ENCODE results near the gene DUOXA2. TPM values are rescaled to one million over a fixed set of nuclear protein-coding genes. Genes with fewer than 3 reads are reported as not detected.

DUOXA2 gene
- total RNA-seq, 1 experiment from 2014 or later: not detected

DNA sequence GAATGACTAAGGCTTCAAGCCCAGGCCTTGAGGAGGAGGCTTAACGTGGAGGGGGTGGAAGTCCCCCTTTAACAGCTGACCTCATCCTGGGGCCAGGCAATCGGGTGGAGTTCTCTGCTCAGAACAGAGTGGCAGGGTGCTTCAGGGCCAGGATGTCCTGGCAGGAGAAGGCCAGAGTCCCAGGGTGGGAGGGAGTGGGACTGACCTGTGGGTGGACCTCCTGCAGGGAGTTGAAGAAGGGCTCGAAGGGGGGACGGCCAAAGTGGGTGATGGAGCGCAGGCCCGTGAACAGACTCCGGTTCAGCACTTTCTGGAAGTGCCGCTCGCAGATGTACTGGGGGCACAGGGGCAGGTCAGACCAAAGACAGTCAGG is 19.8 kb upstream of the DUOXA2 start (continued):
- TF ChIP-seq, protein P1, sequence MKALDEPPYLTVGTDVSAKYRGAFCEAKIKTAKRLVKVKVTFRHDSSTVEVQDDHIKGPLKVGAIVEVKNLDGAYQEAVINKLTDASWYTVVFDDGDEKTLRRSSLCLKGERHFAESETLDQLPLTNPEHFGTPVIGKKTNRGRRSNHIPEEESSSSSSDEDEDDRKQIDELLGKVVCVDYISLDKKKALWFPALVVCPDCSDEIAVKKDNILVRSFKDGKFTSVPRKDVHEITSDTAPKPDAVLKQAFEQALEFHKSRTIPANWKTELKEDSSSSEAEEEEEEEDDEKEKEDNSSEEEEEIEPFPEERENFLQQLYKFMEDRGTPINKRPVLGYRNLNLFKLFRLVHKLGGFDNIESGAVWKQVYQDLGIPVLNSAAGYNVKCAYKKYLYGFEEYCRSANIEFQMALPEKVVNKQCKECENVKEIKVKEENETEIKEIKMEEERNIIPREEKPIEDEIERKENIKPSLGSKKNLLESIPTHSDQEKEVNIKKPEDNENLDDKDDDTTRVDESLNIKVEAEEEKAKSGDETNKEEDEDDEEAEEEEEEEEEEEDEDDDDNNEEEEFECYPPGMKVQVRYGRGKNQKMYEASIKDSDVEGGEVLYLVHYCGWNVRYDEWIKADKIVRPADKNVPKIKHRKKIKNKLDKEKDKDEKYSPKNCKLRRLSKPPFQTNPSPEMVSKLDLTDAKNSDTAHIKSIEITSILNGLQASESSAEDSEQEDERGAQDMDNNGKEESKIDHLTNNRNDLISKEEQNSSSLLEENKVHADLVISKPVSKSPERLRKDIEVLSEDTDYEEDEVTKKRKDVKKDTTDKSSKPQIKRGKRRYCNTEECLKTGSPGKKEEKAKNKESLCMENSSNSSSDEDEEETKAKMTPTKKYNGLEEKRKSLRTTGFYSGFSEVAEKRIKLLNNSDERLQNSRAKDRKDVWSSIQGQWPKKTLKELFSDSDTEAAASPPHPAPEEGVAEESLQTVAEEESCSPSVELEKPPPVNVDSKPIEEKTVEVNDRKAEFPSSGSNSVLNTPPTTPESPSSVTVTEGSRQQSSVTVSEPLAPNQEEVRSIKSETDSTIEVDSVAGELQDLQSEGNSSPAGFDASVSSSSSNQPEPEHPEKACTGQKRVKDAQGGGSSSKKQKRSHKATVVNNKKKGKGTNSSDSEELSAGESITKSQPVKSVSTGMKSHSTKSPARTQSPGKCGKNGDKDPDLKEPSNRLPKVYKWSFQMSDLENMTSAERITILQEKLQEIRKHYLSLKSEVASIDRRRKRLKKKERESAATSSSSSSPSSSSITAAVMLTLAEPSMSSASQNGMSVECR (CRISPR knock-in tag; IDR thresholded peaks at IDR 0.05; ENCODE audit: borderline replicate concordance): no peak

DNA sequence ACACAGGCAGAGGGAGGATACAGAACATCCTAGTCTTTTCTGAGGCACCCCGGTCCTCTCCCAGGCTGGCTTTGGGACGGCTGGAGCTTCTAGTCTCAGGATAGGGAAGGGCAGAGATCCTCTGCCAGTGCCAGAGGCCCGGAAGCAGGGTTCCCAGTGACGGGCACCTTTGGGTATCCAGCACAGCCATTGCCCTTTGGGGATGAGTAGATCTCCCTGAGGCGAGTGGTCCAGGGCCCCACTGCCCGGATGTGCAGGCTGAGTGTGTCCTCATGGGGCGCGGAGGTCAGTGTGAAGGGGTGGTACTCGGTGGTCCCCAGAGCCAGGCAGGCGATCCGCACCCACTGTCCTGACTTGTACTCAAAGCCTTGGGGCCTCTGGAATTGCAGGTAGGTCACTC is 18.5 kb upstream of the DUOXA2 start:
- no peaks in the 10 kb centered on the region for H3K36me3 Mint-ChIP-seq
- ATAC-seq: no peak
- no peak overlapping the region for H3K27ac Mint-ChIP-seq
- no peaks in the 10 kb centered on the region for H3K9me3 Mint-ChIP-seq
- CTCF ChIA-PET: interaction anchor here (3.3 kb wide), 1 partner anchor 22 kb away, joined by 14 read pairs; no protein-coding TSS in a partner anchor
- H3K4me1 Mint-ChIP-seq: peaks cover 5% of the 10 kb centered on the region
- POLR2A ChIA-PET: no interaction called here
- H3K4me3 Mint-ChIP-seq: no peak overlapping the region
- TF ChIP-seq JAZF1 (CRISPR knock-in tag; IDR thresholded peaks at IDR 0.05) (no peak), GABPB1 (CRISPR knock-in tag; IDR thresholded peaks at IDR 0.05) (no peak), NR1H2 (CRISPR knock-in tag; IDR thresholded peaks at IDR 0.05) (no peak), ZNF121 (CRISPR knock-in tag; IDR thresholded peaks at IDR 0.05) (no peak)
- TF ChIP-seq, protein P2, sequence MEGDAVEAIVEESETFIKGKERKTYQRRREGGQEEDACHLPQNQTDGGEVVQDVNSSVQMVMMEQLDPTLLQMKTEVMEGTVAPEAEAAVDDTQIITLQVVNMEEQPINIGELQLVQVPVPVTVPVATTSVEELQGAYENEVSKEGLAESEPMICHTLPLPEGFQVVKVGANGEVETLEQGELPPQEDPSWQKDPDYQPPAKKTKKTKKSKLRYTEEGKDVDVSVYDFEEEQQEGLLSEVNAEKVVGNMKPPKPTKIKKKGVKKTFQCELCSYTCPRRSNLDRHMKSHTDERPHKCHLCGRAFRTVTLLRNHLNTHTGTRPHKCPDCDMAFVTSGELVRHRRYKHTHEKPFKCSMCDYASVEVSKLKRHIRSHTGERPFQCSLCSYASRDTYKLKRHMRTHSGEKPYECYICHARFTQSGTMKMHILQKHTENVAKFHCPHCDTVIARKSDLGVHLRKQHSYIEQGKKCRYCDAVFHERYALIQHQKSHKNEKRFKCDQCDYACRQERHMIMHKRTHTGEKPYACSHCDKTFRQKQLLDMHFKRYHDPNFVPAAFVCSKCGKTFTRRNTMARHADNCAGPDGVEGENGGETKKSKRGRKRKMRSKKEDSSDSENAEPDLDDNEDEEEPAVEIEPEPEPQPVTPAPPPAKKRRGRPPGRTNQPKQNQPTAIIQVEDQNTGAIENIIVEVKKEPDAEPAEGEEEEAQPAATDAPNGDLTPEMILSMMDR (IDR thresholded peaks at IDR 0.05): no peak
- TF ChIP-seq, protein P3, sequence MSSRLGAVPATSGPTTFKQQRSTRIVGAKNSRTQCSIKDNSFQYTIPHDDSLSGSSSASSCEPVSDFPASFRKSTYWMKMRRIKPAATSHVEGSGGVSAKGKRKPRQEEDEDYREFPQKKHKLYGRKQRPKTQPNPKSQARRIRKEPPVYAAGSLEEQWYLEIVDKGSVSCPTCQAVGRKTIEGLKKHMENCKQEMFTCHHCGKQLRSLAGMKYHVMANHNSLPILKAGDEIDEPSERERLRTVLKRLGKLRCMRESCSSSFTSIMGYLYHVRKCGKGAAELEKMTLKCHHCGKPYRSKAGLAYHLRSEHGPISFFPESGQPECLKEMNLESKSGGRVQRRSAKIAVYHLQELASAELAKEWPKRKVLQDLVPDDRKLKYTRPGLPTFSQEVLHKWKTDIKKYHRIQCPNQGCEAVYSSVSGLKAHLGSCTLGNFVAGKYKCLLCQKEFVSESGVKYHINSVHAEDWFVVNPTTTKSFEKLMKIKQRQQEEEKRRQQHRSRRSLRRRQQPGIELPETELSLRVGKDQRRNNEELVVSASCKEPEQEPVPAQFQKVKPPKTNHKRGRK (CRISPR knock-in tag; IDR thresholded peaks at IDR 0.05; ENCODE audit: borderline replicate concordance): no peak
- TF ChIP-seq, protein P4, sequence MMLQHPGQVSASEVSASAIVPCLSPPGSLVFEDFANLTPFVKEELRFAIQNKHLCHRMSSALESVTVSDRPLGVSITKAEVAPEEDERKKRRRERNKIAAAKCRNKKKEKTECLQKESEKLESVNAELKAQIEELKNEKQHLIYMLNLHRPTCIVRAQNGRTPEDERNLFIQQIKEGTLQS (CRISPR knock-in tag; conservative IDR thresholded peaks at IDR 0.05): no peak
- TF ChIP-seq, protein P5, sequence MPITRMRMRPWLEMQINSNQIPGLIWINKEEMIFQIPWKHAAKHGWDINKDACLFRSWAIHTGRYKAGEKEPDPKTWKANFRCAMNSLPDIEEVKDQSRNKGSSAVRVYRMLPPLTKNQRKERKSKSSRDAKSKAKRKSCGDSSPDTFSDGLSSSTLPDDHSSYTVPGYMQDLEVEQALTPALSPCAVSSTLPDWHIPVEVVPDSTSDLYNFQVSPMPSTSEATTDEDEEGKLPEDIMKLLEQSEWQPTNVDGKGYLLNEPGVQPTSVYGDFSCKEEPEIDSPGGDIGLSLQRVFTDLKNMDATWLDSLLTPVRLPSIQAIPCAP (CRISPR knock-in tag; IDR thresholded peaks at IDR 0.05): no peak
- DNase-seq (ENCODE audit: low spot score): no peak
- H3K27me3 Mint-ChIP-seq (ENCODE audit: low read depth): peaks cover 17% of the 10 kb centered on the region

DNA sequence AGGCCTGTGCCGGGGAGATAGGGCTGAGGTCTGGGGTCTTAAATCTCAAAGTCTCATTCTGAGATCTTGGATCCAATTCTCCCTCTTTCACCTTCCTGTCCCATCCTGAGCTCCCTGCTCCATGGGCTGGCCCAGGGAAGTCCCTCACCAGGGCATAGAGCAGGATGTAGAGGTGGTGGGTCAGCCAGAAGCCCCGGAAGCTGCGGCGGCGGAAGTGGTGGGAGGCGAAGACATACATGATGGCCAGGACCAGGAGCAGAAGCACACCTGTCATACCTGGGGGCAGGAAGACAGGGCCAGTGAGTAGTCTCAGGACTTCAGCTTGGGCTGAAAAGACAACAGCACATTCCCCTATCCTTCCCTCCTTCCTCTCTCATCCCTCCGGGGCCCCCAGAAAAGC is 16.7 kb upstream of the DUOXA2 start:
- DNase-seq (ENCODE audit: low spot score) (no peak), ATAC-seq (no peak)
- ChIA-PET POLR2A (no interaction called here), CTCF (interaction anchor here (1.1 kb wide), 1 partner anchor 11 kb away, joined by 10 read pairs; no protein-coding TSS in a partner anchor)
- Mint-ChIP-seq H3K27ac (no peak overlapping the region), H3K27me3 (ENCODE audit: low read depth) (peaks cover 13% of the 10 kb centered on the region), H3K4me1 (peaks cover 21% of the 10 kb centered on the region), H3K4me3 (no peak overlapping the region), H3K36me3 (no peaks in the 10 kb centered on the region), H3K9me3 (no peaks in the 10 kb centered on the region)
- TF ChIP-seq, protein P6, sequence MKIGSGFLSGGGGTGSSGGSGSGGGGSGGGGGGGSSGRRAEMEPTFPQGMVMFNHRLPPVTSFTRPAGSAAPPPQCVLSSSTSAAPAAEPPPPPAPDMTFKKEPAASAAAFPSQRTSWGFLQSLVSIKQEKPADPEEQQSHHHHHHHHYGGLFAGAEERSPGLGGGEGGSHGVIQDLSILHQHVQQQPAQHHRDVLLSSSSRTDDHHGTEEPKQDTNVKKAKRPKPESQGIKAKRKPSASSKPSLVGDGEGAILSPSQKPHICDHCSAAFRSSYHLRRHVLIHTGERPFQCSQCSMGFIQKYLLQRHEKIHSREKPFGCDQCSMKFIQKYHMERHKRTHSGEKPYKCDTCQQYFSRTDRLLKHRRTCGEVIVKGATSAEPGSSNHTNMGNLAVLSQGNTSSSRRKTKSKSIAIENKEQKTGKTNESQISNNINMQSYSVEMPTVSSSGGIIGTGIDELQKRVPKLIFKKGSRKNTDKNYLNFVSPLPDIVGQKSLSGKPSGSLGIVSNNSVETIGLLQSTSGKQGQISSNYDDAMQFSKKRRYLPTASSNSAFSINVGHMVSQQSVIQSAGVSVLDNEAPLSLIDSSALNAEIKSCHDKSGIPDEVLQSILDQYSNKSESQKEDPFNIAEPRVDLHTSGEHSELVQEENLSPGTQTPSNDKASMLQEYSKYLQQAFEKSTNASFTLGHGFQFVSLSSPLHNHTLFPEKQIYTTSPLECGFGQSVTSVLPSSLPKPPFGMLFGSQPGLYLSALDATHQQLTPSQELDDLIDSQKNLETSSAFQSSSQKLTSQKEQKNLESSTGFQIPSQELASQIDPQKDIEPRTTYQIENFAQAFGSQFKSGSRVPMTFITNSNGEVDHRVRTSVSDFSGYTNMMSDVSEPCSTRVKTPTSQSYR (CRISPR knock-in tag; IDR thresholded peaks at IDR 0.05): no peak
- TF ChIP-seq, protein P7, sequence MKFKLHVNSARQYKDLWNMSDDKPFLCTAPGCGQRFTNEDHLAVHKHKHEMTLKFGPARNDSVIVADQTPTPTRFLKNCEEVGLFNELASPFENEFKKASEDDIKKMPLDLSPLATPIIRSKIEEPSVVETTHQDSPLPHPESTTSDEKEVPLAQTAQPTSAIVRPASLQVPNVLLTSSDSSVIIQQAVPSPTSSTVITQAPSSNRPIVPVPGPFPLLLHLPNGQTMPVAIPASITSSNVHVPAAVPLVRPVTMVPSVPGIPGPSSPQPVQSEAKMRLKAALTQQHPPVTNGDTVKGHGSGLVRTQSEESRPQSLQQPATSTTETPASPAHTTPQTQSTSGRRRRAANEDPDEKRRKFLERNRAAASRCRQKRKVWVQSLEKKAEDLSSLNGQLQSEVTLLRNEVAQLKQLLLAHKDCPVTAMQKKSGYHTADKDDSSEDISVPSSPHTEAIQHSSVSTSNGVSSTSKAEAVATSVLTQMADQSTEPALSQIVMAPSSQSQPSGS (CRISPR knock-in tag; IDR thresholded peaks at IDR 0.05; ENCODE audit: borderline replicate concordance, low read depth): no peak
- TF ChIP-seq, protein P8, sequence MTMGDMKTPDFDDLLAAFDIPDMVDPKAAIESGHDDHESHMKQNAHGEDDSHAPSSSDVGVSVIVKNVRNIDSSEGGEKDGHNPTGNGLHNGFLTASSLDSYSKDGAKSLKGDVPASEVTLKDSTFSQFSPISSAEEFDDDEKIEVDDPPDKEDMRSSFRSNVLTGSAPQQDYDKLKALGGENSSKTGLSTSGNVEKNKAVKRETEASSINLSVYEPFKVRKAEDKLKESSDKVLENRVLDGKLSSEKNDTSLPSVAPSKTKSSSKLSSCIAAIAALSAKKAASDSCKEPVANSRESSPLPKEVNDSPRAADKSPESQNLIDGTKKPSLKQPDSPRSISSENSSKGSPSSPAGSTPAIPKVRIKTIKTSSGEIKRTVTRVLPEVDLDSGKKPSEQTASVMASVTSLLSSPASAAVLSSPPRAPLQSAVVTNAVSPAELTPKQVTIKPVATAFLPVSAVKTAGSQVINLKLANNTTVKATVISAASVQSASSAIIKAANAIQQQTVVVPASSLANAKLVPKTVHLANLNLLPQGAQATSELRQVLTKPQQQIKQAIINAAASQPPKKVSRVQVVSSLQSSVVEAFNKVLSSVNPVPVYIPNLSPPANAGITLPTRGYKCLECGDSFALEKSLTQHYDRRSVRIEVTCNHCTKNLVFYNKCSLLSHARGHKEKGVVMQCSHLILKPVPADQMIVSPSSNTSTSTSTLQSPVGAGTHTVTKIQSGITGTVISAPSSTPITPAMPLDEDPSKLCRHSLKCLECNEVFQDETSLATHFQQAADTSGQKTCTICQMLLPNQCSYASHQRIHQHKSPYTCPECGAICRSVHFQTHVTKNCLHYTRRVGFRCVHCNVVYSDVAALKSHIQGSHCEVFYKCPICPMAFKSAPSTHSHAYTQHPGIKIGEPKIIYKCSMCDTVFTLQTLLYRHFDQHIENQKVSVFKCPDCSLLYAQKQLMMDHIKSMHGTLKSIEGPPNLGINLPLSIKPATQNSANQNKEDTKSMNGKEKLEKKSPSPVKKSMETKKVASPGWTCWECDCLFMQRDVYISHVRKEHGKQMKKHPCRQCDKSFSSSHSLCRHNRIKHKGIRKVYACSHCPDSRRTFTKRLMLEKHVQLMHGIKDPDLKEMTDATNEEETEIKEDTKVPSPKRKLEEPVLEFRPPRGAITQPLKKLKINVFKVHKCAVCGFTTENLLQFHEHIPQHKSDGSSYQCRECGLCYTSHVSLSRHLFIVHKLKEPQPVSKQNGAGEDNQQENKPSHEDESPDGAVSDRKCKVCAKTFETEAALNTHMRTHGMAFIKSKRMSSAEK (CRISPR knock-in tag; IDR thresholded peaks at IDR 0.05; ENCODE audit: borderline replicate concordance): no peak
- TF ChIP-seq ZNF121 (CRISPR knock-in tag; IDR thresholded peaks at IDR 0.05): no peak
- TF ChIP-seq, protein P9, sequence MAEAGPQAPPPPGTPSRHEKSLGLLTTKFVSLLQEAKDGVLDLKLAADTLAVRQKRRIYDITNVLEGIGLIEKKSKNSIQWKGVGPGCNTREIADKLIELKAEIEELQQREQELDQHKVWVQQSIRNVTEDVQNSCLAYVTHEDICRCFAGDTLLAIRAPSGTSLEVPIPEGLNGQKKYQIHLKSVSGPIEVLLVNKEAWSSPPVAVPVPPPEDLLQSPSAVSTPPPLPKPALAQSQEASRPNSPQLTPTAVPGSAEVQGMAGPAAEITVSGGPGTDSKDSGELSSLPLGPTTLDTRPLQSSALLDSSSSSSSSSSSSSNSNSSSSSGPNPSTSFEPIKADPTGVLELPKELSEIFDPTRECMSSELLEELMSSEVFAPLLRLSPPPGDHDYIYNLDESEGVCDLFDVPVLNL (CRISPR knock-in tag; IDR thresholded peaks at IDR 0.05; ENCODE audit: borderline replicate concordance, low read depth): no peak
